IMR-90 (cell line): ENCODE data around the gene PXK. TPM values are rescaled to one million over a fixed set of nuclear protein-coding genes. Genes with fewer than 3 reads are reported as not detected.

Experiments
- ATAC-seq: fragments of 200-7000 bp; cut with Tn5 transposase; 2 replicates; pipeline ENCODE4 v1.9.1; 2020; ENCODE audit warnings: low read depth, mild to moderate bottlenecking, moderate library complexity
- BruUV-seq: library from RNA; stranded (reverse); fragments of 400-500 nt; replicated peaks from 2 replicates; lab custom pipeline; 2021; lab: Mats Ljungman, UMichigan
- CTCF ChIA-PET: fragments of 300-600 bp; formaldehyde crosslinking; extraction: SDS; loops from one replicate; lab custom pipeline; 2021; ENCODE audit warnings: antibody characterized with exemption; lab: Yijun Ruan, JAX
- POLR2A ChIA-PET: fragments of 300-600 bp; sonication (Branson Sonifier 250); formaldehyde crosslinking; loops from one replicate; lab custom pipeline; 2022; ENCODE audit warnings: antibody characterized with exemption; ENCODE audit not compliant: unreplicated experiment; lab: Charles Lee
- DNase-seq: peaks from one replicate; pipeline ENCODE4 v3.0.0; 2013
- H2AFZ ChIP-seq: replicated peaks from 2 replicates; pipeline ENCODE3; 2013; ENCODE audit warnings: low read length, mild to moderate bottlenecking; ENCODE audit not compliant: poor library complexity
- H2AK5ac ChIP-seq: 2 replicates; pipeline ENCODE4 v1.6.1; 2013; ENCODE audit warnings: low read depth, low read length, inconsistent platforms
- H2AK9ac ChIP-seq: replicated peaks from 2 replicates; pipeline ENCODE3; 2013; ENCODE audit warnings: mild to moderate bottlenecking, low read depth, low read length, moderate library complexity; ENCODE audit not compliant: poor library complexity
- H2BK120ac ChIP-seq: 2 replicates; pipeline ENCODE4 v1.6.1; 2013; ENCODE audit warnings: low read depth, low read length, inconsistent platforms
- H2BK15ac ChIP-seq: 3 replicates; pipeline ENCODE4 v1.6.1; 2013; ENCODE audit warnings: low read depth, low read length, inconsistent platforms
- H2BK20ac ChIP-seq: 2 replicates; pipeline ENCODE4 v1.6.1; 2013; ENCODE audit warnings: low read depth, mild to moderate bottlenecking, inconsistent platforms, low read length, moderate library complexity
- H2BK5ac ChIP-seq: 2 replicates; pipeline ENCODE4 v1.6.1; 2013; ENCODE audit warnings: mild to moderate bottlenecking, low read depth, low read length, inconsistent platforms; ENCODE audit not compliant: poor library complexity, severe bottlenecking
- H3K14ac ChIP-seq: replicated peaks from 2 replicates; pipeline ENCODE4 v1.6.1; 2013; ENCODE audit warnings: low read depth, low read length, inconsistent platforms
- H3K18ac ChIP-seq: 2 replicates; pipeline ENCODE4 v1.6.1; 2013; ENCODE audit warnings: low read depth, low read length, control low read depth
- H3K23ac ChIP-seq: 2 replicates; pipeline ENCODE4 v1.6.1; 2013; ENCODE audit warnings: low read depth, low read length, inconsistent platforms
- H3K27ac ChIP-seq: 2 replicates; pipeline ENCODE4 v1.5.1; 2013; ENCODE audit warnings: mild to moderate bottlenecking, control low read depth, low read length; ENCODE audit not compliant: insufficient read depth
- H3K27me3 ChIP-seq: 2 replicates; pipeline ENCODE4 v1.6.1; 2013; ENCODE audit warnings: low read length; ENCODE audit not compliant: control insufficient read depth, insufficient read depth
- H3K36me3 ChIP-seq: 2 replicates; pipeline ENCODE4 v1.6.1; 2013; ENCODE audit warnings: low read length, mixed read lengths; ENCODE audit not compliant: control insufficient read depth, insufficient read depth
- H3K4ac ChIP-seq: 2 replicates; pipeline ENCODE4 v1.6.1; 2013; ENCODE audit warnings: low read depth, low read length, inconsistent platforms
- H3K4me1 ChIP-seq: 2 replicates; pipeline ENCODE4 v1.6.1; 2013; ENCODE audit warnings: low read length, mixed read lengths; ENCODE audit not compliant: control insufficient read depth, insufficient read depth
- H3K4me2 ChIP-seq: 2 replicates; pipeline ENCODE4 v1.6.1; 2013; ENCODE audit warnings: low read depth, mild to moderate bottlenecking, control low read depth, low read length, moderate library complexity
- H3K4me3 ChIP-seq: 2 replicates; pipeline ENCODE4 v1.5.1; 2013; ENCODE audit warnings: low read depth, mild to moderate bottlenecking, control low read depth, low read length, moderate library complexity; ENCODE audit not compliant: insufficient read depth
- H3K56ac ChIP-seq: 2 replicates; pipeline ENCODE4 v1.6.1; 2013; ENCODE audit warnings: low read length, inconsistent platforms; ENCODE audit not compliant: insufficient read depth; ENCODE audit errors: extremely low read depth
- H3K79me1 ChIP-seq, 2 experiments: 2 replicates each; pipeline ENCODE4 v1.6.1; 2013; ENCODE audit warnings: low read length in 2 of 2, inconsistent platforms in 1 of 2, low read depth in 1 of 2
- H3K9ac ChIP-seq: 2 replicates; pipeline ENCODE4 v1.6.1; 2013; ENCODE audit warnings: low read depth, low read length, control low read depth
- H3K9me1 ChIP-seq: 2 replicates; pipeline ENCODE4 v1.6.1; 2013; ENCODE audit warnings: low read length, inconsistent platforms; ENCODE audit not compliant: insufficient read depth
- H3K9me3 ChIP-seq: 2 replicates; pipeline ENCODE4 v1.6.1; 2013; ENCODE audit warnings: low read length; ENCODE audit not compliant: control insufficient read depth, insufficient read depth
- H4K20me1 ChIP-seq: 2 replicates; pipeline ENCODE4 v1.6.1; 2013; ENCODE audit warnings: low read length, inconsistent platforms; ENCODE audit not compliant: insufficient read depth
- H4K5ac ChIP-seq: 2 replicates; pipeline ENCODE4 v1.6.1; 2013; ENCODE audit warnings: mild to moderate bottlenecking, low read depth, low read length, control low read depth
- H4K8ac ChIP-seq, 2 experiments: 2 replicates each; pipeline ENCODE4 v1.6.1; 2013; ENCODE audit warnings: low read depth in 2 of 2, low read length in 2 of 2, control low read depth in 1 of 2, inconsistent platforms in 1 of 2
- H4K91ac ChIP-seq: 2 replicates; pipeline ENCODE4 v1.6.1; 2013; ENCODE audit warnings: low read depth, low read length, inconsistent platforms; ENCODE audit not compliant: insufficient read depth
- CEBPB ChIP-seq: IDR thresholded peaks from 2 replicates; pipeline ENCODE4 v1.6.1; 2012; ENCODE audit warnings: low read depth, low read length, improper control_type of control experiment
- FOS ChIP-seq: fragments of 150-350 bp; IDR thresholded peaks from 2 replicates; pipeline ENCODE4 v1.6.1; 2016; ENCODE audit warnings: low read depth, low read length
- MAFK ChIP-seq: IDR thresholded peaks from 2 replicates; pipeline ENCODE4 v1.6.1; 2012; ENCODE audit warnings: low read depth, low read length, improper control_type of control experiment
- RCOR1 ChIP-seq: IDR thresholded peaks from 2 replicates; pipeline ENCODE4 v1.6.1; 2012; ENCODE audit warnings: mild to moderate bottlenecking, low read length, improper control_type of control experiment; ENCODE audit not compliant: insufficient replicate concordance
- WGBS, 2 experiments: methylation state at CpG; one replicate each; pipeline versions ENCODE4 v1.1.5 to v1.1.7; 2013; ENCODE audit warnings: missing lambda C conversion rate in 2 of 2; ENCODE audit not compliant: insufficient read length in 1 of 2; ENCODE audit errors: extremely low coverage in 2 of 2; 5-methylcytosine and 5-hydroxymethylcytosine counted together
- dilution Hi-C: fragments of 300-500 bp; cut with HindIII; formaldehyde crosslinking; loops from one replicate; pipeline ENCODE4 v1.14.3; 2018; ENCODE audit warnings: low sequenced_read_pairs; ENCODE audit not compliant: unreplicated experiment
- in situ Hi-C: fragments of 300-500 bp; cut with MboI; formaldehyde crosslinking; loops from 3 replicates; pipeline ENCODE4 v1.14.3; 2019; ENCODE audit warnings: low sequenced_read_pairs, inconsistent platforms, mixed read lengths
- intact Hi-C: fragments of 100-400 bp; cut with micrococcal nuclease; formaldehyde crosslinking; loops from 2 replicates; pipeline ENCODE4 v1.10.0; 2022
- polyA plus RNA-seq, 3 experiments: library from polyadenylated mRNA; depleted of rRNA; stranded (reverse); fragments of >200 nt; gene quantifications; 2 replicates each; pipeline ENCODE4 v1.2.3, GENCODE V29; 2012; ENCODE audit warnings: low replicate concordance in 1 of 3
- total RNA-seq: library from RNA; depleted of rRNA; stranded (reverse); fragments of >200 nt; gene quantifications from 2 replicates; pipeline ENCODE4 v1.2.3, GENCODE V29; 2012

PXK gene
- total and polyA plus RNA-seq, 2 of the 4 experiments (the other 2 are of a cell fraction), result 14.3 to 17.7 TPM

GRCh38 chr3:58357402-58357801, 24.7 kb downstream of the PXK start:
- Histone ChIP-seq H3K56ac (no peak overlapping the region), H3K4me2 (no peak overlapping the region), H2BK15ac (no peak overlapping the region), H3K9me3 (no peaks in the 10 kb centered on the region), H2AK9ac (no peak overlapping the region), H4K8ac (no peak overlapping the region), H3K14ac (no peak overlapping the region), H2AFZ (no peak overlapping the region), H2AK5ac (0 out of 2 replicates have a peak overlapping the region, but pooled peaks have one; percentile 56), H3K79me1 (peaks cover 18 to 57% of the 10 kb centered on the region in 2 experiments), H4K91ac (no peak overlapping the region), H3K9ac (no peak overlapping the region), H3K4me3 (no peak overlapping the region), H3K4me1 (peaks cover 14% of the 10 kb centered on the region), H3K36me3 (peaks cover 2% of the 10 kb centered on the region; the same call in 1 of the 2 replicates), H2BK5ac (no peak overlapping the region), H3K27ac (no peak overlapping the region), H4K20me1 (peaks cover 14% of the 10 kb centered on the region; the same call in 1 of the 2 replicates), H3K18ac (no peak overlapping the region), H2BK20ac (no peak overlapping the region), H3K23ac (no peak overlapping the region), H3K27me3 (no peaks in the 10 kb centered on the region), H3K4ac (peak overlapping the region; percentile 78; the same call in 1 of the 2 replicates), H3K9me1 (peaks cover 14% of the 10 kb centered on the region), H4K5ac (no peak overlapping the region), H2BK120ac (no peak overlapping the region)
- WGBS, 2 experiments, result no CpG with 5 or more reads among the region's 3 CpGs
- ChIA-PET POLR2A (no interaction called here), CTCF (no interaction called here)
- 0 out of 2 replicates have a peak, but pooled peaks have one; percentile 12 for TF ChIP-seq CEBPB
- no peak for TF ChIP-seq RCOR1
- no peak for TF ChIP-seq MAFK
- no peak for TF ChIP-seq FOS
- no TSS peak for BruUV-seq
- peak; percentile 32 for DNase-seq
- intact Hi-C loops (no loop called here), dilution Hi-C loops (no loop called here), in situ Hi-C loops (no loop called here)
- ATAC-seq, result no peak
